GM12892 (cell line): ENCODE results near the gene BPHL.
"Not testable (repeated sequence)": the region's sequence is repeated elsewhere in the genome, so short reads cannot be mapped to it uniquely, and the experiment has no call there.

Experiments
- DNase-seq: peaks from one replicate; pipeline ENCODE4 v3.0.0; 2011; ENCODE audit not compliant: insufficient read length
- FAIRE-seq: peaks from 2 replicates; lab custom pipeline; 2011; peaks lifted over from hg19 to GRCh38; lab: Jason Lieb, UNC
- POLR2A ChIP-seq: IDR thresholded peaks from 2 replicates; pipeline ENCODE4 v1.6.1; 2011; ENCODE audit warnings: low read depth, low read length, control low read depth
- POLR2AphosphoS5 ChIP-seq: IDR thresholded peaks from 2 replicates; pipeline ENCODE4 v1.6.1; 2011; ENCODE audit warnings: low read depth, low read length, control low read depth
- TAF1 ChIP-seq: IDR thresholded peaks from 2 replicates; pipeline ENCODE4 v1.6.1; 2011; ENCODE audit warnings: low read depth, mild to moderate bottlenecking, control low read depth, low read length, borderline replicate concordance

The BPHL gene

DNA sequence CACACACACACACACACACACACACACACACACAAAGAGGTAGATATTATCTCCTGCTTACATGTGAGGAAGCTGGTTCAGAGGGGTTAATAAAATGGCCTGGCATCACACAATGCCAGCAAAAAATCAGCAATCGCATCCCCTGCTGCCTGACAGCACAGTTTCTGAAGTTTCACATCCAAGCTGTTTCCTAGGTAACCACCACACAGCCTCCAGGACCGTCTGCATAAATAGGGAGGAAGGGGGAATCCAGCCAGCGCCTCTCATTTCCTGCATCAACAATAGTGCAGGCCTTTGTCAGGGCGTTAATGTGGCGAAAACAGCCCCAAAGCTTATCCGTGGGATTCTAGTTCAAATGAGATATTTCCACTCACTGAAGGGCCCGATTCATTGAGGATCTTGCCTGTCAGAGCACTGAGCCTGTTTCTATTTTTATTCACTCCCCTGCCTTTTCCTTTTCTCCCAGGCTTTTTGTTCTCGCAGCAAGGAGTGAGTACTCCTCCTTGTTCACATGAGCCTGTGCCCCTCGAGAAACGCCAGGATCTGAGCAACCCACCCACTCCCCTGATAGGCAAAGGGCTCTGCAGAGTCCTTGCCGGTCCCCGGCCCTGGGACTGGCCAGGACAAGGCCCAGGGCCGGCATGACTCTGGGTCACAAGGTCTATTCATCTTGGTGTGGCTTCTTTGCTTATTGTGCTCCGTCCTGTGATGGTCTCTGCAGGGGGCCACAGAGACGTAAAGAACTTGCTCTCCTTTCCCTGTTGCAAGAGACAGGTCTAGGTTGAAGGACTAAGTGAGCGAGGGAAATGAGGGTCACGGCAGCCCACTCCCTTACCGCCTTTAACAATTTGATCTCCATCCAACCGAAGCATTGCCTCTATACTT, 76.3 kb downstream of the BPHL start:
- TF ChIP-seq TAF1 (no peak), POLR2A (no peak), POLR2AphosphoS5 (no peak)
- FAIRE-seq (no peak), DNase-seq (no peak)

DNA sequence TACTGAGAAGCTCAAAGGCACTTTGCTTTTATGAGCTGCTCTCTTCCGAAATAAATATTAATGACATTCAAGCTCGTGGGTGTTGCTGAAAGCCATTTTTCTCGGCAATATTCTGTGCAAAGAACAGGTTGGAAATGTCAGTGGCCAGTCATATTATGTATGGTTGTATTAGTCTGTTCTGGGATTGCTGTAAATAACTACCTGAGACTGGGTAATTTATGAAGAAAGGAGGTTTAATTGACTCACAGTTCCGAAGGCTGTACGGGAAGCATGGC, 76.8 kb downstream of the BPHL start:
- FAIRE-seq (no peak), DNase-seq (no peak)
- TF ChIP-seq POLR2A (no peak), TAF1 (no peak), POLR2AphosphoS5 (no peak)

- no peak for DNase-seq
- TF ChIP-seq POLR2AphosphoS5 (no peak), TAF1 (no peak)
- no peak for FAIRE-seq
Observed at GRCh38 chr6:3195695-3196497, 77.4 kb downstream of the BPHL start.

DNA sequence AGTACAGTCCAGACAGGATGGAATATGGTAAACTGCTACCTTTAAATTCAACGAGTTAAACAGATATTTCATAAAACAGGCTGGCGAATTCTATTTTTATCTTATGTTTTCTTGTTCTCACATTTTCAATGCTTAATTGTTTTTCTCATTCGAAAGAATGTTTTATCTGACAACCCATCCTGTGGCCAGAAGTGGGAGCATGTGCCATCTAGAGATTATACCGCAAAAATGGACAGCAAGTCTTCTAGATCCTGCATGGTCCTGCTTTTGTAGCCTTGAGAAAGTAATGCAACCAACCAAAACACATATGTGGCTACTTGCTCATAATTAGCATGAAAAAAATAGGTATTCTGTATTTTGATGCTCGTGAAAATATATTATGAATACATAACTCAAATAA, 78.3 kb downstream of the BPHL start:
- TF ChIP-seq POLR2A (no peak), POLR2AphosphoS5 (no peak), TAF1 (no peak)
- FAIRE-seq (no peak), DNase-seq (no peak)

GRCh38 chr6:3197734-3198133, 79.2 kb downstream of the BPHL start:
- FAIRE-seq, DNase-seq: not testable (repeated sequence)

GRCh38 chr6:3199382-3199781, 80.9 kb downstream of the BPHL start:
- DNase-seq (no peak), FAIRE-seq (no peak)
- TF ChIP-seq POLR2AphosphoS5: no peak
- TF ChIP-seq TAF1: no peak

DNA sequence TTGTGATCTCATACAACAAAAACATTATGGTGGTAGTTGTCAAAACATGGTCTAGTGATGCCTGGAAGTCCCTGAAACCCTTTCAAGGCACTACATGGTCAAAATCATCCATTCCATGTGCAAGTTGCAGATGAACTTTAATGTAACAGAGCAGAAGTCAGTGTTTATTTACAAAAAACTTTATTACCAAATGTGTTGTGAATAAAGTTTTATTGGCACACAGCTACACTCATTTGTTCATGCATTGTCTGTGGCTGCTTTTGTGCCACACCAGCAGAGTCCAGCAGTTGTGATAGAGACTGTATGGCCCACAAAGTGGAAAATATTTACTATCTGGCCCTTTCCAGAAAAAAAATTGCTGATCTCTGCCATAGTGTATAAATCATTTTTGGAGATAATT, 82.2 kb downstream of the BPHL start:
- DNase-seq (no peak), FAIRE-seq (no peak)
- TF ChIP-seq POLR2A (no peak), TAF1 (no peak), POLR2AphosphoS5 (no peak)

- no peak for DNase-seq
- TF ChIP-seq TAF1 (no peak), POLR2AphosphoS5 (no peak), POLR2A (no peak)
- FAIRE-seq: no peak
Observed at GRCh38 chr6:3201388-3201787, 82.9 kb downstream of the BPHL start.
